Measurements from ENCODE around the gene SFXN1.
"Not testable (repeated sequence)": the region's sequence is repeated elsewhere in the genome, so short reads cannot be mapped to it uniquely, and the experiment has no call there.

The SFXN1 gene, protein sequence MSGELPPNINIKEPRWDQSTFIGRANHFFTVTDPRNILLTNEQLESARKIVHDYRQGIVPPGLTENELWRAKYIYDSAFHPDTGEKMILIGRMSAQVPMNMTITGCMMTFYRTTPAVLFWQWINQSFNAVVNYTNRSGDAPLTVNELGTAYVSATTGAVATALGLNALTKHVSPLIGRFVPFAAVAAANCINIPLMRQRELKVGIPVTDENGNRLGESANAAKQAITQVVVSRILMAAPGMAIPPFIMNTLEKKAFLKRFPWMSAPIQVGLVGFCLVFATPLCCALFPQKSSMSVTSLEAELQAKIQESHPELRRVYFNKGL

DNA sequence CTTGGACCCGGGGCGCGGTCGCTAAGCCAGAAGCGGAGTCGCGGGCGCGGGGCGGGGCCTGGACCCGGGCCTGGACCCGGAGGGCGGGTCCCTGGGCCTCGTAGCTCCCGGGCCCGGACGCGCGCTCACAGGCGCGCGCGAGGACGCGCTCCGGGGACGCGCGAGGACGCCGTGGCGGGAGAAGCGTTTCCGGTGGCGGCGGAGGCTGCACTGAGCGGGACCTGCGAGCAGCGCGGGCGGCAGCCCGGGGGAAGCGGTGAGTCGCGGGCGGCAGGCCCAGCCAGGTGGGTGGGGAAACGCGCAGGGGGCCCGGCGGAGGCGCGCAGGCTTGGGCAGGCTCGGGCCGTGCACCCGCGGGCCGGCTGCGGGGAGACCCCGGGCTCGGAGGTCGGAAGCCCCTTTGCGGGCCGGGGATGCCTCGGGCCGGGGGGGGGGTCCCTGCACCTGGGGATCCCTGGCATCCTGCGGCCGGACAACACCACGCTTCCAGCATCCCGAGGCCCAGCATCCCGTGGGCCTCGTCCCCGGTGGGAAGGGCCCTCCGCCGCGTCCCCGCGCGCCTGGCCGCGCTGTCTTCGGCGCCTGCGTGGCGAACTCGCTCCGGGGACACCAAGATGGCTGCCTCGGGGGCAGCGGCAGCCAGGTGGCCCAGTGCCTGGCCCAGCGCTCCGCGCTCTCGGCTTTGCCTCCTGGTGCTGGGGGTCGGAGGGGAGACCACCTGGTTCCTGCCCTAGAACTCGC is at the start of gene SFXN1:
Gene SFXN1 (plus strand): TSS at position 177 of the 741 bp plus-strand sequence. CDS start 13,544 bp downstream, outside the sequence.
- peak; percentile 29 to 84 for DNase-seq

DNA sequence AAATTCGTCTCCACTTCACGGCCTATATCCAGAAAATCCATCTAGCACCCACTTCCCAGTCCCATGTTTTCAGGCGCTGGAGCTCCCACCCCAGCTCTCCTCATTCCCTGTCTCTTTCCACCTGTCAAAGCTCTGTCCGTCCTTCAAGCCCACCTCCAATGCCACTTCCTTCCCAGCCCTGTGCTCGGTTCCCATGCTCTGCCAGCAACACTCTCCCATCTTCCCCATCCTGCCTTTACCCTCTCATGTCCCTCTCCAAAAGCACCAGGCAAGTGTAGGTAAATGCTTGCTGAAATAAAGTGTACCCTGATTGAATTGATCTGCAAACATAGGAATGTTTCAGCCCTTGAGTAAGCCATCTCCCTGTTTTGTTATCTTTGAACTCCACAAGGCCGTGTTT is 43.6 kb upstream of the SFXN1 start:
- no peak for DNase-seq

DNA sequence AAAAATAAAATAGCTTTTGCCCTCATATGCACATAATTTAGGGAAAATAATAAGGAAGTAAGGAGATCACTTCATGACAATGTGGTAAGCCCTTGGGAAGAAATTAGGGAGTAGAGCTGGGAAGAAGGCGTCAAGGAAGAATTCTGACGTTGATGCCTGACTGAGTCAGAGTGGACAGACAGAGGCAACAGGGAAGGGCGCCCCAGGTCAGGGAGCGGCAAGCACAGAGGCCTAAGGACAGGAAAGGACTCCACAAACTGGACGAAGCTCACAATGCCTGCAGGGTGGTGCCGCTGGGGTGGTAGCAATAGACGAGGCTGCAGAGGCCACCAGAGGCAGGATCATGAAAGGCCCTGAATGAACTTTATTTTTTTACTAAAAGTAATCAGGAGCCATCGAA is 42.0 kb upstream of the SFXN1 start:
- no peak for DNase-seq

DNA sequence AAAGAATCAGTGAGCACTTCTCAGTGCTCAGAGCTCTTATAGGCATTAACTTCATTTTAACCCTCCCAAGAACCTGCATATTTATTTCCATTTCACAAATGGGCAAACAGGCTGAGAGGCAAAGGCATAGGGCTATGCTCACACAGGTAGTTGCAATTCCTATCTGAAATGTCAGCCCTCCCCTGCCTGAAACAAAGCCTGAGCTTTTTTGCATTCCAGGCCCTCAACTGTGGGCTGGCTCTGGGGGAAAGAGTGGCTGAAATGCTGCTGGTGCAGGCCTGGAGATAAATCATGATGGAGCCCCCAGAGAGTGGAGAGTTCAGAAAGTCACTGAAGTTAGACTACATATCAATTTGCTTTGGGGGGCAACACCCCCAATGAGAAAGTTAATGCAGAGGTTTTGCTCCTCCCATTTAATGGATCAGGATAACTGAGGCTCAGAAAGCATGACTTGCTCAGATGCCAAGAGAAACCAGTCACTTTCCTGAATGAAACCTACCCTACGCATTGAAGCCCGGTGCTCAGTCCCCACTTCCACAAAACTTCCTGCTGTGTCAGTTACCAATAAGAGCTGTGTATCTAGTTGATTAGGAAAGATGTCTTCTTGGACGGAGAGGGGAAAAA is 40.0 kb upstream of the SFXN1 start:
- no peak for DNase-seq

DNA sequence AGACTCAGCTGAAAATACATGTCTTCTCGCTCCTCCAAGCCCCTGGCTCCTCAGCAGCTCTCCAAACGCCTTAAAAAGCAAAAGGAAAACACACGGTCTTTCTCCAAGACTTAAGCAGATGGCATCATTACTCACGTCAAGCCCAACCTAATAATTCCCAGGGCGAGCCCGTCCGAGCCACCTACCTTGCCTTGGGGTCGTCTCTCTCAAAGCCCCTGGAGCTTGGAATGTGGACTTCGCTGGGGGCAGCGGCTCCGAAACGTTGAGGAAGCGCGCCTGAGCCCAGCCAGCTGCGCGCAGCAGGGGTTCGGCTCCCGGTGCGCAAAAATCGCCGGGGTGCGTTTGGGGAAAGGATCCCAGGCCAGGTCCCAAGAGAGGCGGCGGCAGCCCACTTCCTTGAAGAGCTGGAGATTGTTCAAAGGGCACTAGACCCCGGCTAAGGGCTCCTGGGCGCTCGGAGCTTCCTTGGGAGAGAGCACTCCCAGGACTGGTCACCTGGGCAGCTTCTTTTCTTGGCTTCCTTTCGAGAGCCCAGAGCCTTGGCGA is 34.8 kb upstream of the SFXN1 start:
- DNase-seq, result no peak

DNA sequence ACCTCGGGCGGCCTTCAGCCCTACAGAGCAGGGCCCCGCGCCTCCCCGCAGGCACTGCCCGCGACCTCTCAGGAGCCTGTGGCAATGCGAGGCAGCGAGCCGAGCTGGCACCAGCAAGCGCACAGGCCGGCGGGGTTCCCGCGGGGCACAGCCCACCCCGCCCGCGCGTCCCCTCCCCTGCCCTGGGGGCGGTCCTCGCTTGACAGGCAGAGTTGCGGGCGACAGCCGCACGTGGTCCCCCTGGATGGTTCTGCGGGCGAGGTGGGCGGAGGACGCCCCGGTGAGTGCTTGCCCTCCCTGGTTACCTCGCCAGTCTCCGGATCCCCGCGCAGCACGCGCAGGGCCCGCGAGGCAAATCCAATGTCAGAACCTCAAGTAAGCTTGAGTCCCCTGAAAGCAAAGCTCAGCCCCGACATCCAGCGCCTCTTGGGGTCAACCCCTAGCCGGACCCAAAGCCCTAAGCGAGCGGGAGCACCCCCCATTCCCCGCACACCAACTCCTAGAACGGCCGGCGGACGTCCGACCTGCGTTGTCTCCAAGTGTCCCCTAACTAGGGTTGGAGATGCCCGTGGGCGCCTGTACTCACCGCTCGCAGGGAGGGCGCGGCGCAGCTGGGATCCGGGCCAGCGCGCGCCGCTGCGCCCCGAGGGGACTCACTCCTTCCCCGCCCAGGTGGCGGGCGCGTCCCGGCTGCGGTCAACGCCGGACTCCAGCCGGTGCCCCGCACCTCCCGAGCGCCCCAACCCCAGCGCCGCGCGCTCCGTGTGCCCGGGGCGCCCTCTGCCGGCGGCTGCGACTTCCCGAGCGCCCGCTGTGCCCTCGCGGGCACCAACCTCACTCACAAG is 34.1 kb upstream of the SFXN1 start, which contains the start of gene DRD1:
Gene DRD1 (minus strand): TSS at position 123 of the 845 bp plus-strand sequence. CDS start 1,083 bp downstream, outside the sequence.
- DNase-seq, result peak in 1 of 2 experiments; percentile 67

DNA sequence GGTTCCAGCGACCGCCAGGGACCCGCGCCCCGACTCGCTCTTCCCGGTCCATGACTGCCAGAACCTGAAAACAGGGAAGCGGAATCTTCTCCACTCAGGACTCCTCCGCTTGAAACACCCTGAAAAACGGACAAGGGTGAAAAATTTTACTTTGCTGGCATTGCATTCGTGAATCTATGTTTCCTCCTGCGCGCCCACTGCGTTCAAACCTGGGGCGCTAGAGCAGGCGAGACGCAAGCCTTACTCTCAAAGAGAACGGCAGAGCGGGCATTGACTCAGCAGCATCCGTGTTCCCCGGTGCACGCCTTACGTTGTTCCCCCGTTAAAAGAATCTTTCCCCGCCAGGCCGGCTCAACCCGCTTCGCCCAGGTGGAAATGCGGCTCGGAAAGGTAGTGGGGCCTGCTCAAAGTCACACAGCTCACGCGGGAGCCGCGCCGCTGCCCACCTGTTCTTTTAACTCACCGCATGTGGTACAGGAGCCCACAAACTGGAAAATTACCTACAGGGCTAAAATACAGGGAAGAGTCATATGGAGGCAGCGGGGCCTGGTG is 33.4 kb upstream of the SFXN1 start:
- no peak for DNase-seq

DNA sequence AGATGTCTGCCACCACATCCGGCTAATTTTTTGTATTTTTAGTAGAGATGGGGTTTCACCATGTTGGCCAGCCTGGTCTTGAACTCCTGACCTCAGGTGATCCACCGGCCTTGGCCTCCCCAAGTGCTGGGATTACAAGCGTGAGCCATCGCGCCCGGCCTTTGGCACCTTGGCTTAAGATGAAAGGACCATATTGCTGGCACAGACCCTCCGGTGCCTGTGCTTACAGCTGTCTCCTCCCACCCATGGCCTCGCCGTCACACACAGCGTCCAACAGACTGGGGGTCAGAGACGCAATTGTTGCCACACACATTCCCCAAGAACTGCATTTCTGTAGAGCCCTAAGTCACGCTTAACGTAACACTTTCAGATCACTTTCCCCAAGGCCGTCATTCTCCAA is 32.0 kb upstream of the SFXN1 start:
- not testable (repeated sequence) for DNase-seq

DNA sequence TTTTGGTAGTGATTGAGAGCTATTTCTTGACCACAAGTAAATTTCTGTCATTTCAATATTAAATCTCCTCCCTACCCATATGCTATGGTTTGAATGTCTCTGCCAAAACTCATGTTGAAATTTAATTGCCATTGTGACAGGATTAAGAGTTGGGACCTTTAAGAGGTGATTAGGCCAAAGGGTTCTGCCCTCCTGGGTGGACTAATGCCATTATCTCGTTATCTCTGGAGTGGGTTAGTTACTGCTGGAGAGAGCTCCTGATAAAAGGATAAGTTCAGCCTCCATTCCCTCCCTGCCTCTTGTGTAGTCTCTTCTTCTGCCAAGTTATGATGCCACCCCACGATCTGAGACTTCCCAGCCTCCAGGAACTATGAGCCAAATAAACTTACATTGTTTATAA is 30.8 kb upstream of the SFXN1 start:
- DNase-seq, result no peak

DNA sequence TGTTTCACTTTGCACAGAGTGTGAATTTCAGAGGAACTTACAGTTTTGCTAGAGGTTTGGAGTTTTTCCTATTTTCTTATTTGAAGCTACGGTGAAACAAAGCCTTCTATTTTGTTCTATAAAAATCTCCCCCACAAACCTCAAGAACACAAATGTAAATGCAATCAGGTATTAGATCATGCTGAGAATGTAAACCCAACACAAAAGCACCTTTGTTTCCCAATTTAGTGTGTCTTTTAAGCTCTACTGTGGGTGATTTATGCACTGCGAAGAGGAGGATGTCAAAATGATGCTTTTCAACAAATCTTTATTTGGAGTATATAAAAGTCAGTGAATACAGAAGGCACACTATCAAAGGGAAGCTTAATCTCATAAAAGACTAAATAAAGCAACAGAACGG is 30.1 kb upstream of the SFXN1 start:
- DNase-seq, result no peak

DNA sequence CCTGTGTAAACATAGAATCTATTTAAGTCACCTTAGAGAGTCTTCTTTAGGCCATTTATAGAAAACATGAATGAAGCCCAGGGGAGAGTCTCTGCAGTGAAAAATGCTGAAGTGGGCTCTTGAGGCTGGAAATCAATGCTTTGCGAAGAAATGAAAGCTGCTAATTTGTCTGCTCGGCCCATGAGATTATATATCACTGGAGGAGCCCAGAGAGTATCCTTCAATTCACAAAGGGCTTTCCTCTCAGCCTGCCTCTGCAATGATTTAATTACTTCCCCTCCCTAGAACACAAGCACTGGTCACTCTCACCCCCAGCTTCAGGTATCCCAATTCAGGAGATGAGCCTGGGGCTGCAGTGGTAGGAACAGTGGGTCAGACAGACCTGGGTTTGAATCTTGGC is 26.2 kb upstream of the SFXN1 start:
- no peak for DNase-seq

DNA sequence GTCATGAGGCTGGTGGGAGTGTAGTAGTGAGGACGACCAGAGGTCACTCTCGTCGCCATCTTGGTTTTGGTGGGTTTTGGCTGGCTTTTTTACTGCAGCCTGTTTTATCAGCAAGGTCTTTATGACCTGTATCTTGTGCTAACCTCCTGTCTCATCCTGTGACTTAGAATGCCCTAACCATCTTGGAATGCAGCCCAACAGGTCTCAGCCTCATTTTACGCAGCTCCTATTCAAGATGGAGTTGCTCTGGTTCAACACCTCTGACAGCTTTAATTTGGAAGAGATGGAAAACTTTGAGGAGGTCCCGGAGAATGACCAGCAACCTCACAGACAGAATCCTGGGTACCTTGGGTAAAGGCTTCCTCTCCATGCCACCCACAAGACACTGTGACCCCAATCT is 24.0 kb upstream of the SFXN1 start:
- not testable (repeated sequence) for DNase-seq

DNA sequence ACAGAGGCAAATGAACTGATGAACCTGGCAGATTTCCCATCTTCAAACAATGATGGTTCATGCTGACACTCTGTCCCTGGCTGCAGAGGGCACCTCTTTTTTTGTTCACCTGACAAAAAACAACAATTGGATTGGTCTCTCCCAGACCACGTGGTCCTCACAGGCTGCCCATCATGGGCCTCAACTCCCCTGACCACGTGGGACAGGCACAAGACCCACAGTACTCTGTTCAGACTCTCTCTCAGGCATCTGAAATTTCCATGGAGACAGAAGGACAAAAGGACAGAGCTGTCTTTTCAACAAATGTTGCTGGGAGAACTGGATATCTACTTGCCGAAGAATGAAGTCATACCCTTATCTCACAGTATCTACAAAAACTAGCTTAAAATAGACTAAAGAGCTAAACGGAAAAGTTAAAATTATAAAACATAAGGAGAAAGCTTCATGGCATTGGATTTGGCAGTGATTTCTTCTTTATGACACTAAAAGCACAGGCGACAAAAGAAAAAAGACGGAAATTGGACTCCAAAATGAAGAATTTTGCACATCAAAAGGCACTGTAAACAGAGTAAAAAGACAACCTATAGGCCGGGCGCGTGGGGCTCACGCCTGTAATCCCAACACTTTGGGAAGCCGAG is 22.1 kb upstream of the SFXN1 start:
- no peak for DNase-seq

DNA sequence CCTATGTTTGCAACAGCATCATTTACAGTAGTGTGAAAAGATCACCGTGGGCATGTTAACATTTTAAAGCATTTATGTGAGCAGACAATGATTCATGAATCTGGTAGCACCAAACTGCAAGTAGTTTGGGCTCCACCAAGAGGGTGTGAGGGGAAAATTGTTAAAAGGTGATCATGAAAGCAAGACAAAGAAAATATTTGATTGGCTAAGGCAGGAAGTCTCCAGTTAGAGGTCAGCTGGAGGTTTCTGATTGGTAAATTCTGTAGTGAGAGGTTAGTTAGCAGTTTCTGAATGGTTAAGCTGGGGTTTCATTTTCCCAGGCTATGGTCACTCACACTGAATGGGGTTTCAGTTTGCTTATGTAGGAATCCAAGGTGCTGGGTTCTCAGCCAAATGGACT is 20.9 kb upstream of the SFXN1 start:
- no peak for DNase-seq

DNA sequence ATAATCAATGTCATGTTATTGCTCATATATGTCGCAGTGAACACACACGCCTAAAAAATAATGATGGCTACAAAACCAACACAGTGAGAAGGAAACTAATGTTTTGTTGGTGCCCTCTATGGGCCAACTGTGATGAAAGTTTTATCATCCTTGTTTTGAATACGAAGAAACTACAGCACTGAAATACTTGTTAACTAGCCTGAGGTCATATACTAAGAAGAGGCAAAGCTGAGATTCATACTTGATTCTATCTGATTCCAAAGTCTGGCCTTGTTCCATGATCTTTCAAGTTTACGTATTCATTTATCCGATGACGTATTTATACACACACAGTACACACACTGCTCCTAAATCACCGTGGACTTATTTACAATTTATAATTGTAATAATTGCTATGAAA is 18.2 kb upstream of the SFXN1 start:
- DNase-seq, result peak in 1 of 2 experiments; percentile 40

DNA sequence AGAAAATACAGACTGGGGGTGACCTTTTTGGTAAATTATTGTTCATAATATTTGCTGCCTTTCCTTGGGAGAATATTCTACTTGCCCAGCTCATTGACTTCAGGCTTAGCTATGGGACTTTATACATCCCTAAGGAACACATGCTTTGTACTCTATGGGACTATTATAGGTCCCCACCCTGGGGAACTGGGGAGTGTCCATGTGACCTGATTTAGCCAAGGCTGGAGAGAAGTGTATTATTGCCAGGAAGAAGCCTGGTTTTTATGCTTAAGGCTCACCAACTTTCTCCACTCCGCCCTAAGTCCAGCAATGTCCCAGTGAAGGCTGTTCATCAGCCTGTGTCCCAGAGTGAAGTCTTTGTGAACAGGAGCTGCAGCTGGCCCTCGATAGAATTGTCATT is 17.8 kb upstream of the SFXN1 start:
- DNase-seq, result no peak

DNA sequence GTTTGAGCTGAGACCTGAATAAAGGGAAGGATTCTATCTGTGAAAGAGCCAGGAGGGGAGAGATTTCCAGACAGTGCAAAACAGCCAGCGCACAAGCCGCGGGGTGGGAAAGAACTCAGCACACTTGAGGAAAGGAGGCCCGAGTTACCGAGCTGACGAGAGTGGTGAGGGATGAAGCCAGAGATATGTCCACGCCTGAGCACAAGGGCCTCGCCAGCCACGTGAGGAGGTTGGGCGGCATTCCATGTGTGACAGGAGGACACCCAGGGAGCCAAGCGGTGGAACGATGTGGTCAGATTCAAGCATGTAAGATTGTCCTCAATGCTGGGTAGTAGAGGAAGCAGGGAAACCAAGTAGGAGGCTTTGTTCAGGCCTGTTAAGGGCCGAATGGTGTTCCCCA is 17.0 kb upstream of the SFXN1 start:
- no peak for DNase-seq

DNA sequence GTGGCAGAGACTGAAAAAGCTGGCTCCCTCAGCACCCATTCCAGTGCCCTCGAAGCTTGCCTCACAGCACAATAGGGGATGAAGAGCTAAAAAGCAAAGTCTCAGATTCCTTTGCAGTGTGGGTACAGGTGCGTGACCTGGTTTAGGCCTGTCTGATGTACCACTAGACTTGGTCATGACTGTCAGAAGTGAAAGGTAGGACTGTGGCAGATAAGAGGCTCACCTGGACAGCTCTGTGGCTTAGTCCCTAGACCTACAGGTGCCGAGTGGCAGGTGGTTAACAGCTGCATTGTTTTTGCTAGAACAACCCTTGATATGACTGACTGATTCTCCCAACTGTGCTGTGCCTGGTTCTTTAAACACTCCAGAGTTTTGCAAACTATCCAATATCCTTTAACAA is 14.7 kb upstream of the SFXN1 start:
- DNase-seq, result peak; percentile 70 to 79

DNA sequence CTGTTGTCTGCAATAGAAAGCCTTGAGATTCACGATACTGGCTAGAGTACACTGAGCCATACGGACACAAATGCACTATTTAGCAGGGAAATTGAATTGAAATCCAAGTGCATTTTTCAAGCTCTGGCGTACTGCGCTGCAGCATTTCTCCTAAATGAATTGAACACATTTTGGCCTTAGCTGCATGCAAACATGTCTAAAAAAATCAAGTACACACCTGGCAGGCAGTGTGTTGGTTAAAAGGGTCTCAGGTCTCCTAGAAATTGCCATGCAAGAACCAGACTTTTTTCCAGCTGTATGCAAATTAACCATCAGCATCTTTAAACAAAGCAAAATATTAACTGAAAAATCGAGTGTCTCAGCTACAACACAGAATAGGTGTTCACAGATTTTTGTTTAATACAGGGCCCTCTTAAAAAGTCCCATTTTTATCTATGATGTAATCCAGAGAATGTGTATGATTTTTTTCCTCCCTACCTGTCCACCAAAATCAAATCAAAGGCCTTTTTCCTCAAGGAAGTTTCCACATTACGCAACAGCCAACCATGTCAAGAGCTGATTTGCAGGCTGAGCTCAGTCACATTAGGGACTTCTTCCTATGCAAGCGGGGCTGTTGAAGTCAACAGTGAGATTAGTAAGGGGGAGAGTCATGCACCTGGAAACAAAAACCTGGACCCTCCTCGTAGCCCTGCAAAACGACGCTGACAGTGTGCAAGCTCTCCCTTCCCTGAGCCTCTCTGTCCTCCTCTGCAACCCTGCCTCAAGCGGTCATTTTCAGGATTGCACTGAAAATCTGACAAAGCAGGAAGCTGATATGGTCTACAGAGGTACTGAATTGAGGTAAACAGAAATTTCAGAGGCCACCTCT is 14.1 kb upstream of the SFXN1 start:
- peak; percentile 83 to 90 for DNase-seq

DNA sequence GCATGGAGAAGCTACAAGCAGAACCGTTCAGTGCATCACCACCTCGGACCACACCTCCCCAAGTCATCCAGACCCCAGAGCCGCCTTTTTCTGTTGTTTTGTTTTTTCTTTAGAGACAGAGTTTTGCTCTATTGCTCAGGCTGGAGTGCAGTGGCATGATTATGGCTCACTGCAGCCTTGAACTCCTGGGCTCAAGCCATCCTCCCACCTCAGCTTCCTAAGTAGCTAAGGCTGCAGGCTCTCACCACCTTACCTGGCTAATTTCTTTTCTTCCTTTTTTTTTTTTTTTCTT is 13.5 kb upstream of the SFXN1 start:
- no peak for DNase-seq

DNA sequence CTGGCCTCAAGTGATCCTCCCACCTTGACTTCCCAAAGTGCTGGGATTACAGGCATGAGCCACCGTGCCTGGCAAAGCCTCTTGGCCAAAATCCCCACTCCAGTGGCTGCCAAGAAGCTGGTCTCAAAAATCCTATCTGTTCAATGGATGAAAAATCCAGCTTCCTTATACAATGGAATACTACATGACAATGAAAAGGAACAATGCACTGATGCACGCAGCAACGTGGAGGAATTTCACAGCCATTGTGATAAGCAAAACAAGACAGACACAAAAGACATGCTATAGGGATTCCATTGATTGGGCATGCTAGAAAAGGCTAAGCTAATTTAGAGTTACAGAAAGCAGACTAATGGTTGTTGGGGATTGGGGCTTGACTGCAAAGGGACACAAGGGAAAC is 13.1 kb upstream of the SFXN1 start:
- no peak for DNase-seq
